ENCODE measurements around the gene SLC38A9.

SLC38A9 gene

GRCh38 chr5:55625589-55625909 is 86.6 kb downstream of the SLC38A9 start:
- no peaks in the 10 kb centered on the region for H3K36me3 ChIP-seq (ENCODE audit: insufficient read depth, low read length)
- no peaks in the 10 kb centered on the region for H3K4me1 ChIP-seq (ENCODE audit: insufficient read depth, low read length, severe bottlenecking)
- H3K27ac ChIP-seq (ENCODE audit: low read depth, low read length, poor library complexity, severe bottlenecking), result no peak overlapping the region
- H4K20me1 ChIP-seq (ENCODE audit: insufficient read depth, low read length), result no peaks in the 10 kb centered on the region
- H3F3A ChIP-seq (ENCODE audit: insufficient read depth, low read length), result no peaks in the 10 kb centered on the region; the same call in 1 of the 2 replicates
- H3K9ac ChIP-seq (ENCODE audit: low read length), result no peak overlapping the region
- TF ChIP-seq, protein P1, sequence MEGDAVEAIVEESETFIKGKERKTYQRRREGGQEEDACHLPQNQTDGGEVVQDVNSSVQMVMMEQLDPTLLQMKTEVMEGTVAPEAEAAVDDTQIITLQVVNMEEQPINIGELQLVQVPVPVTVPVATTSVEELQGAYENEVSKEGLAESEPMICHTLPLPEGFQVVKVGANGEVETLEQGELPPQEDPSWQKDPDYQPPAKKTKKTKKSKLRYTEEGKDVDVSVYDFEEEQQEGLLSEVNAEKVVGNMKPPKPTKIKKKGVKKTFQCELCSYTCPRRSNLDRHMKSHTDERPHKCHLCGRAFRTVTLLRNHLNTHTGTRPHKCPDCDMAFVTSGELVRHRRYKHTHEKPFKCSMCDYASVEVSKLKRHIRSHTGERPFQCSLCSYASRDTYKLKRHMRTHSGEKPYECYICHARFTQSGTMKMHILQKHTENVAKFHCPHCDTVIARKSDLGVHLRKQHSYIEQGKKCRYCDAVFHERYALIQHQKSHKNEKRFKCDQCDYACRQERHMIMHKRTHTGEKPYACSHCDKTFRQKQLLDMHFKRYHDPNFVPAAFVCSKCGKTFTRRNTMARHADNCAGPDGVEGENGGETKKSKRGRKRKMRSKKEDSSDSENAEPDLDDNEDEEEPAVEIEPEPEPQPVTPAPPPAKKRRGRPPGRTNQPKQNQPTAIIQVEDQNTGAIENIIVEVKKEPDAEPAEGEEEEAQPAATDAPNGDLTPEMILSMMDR (IDR thresholded peaks at IDR 0.05; ENCODE audit: low read length), result no peak
- no peak for TF ChIP-seq EZH2 (IDR thresholded peaks at IDR 0.05; ENCODE audit: borderline replicate concordance, low read length)
- H3K9me2 ChIP-seq (ENCODE audit: low read depth, low read length), result no peaks in the 10 kb centered on the region
- H3K4me3 ChIP-seq (ENCODE audit: low read depth, low read length, poor library complexity, severe bottlenecking), result no peak overlapping the region
- no peak overlapping the region for H3K4me2 ChIP-seq (ENCODE audit: low read length)
- H2AFZ ChIP-seq (ENCODE audit: low read length), result no peak overlapping the region
- no peaks in the 10 kb centered on the region for H3K79me2 ChIP-seq (ENCODE audit: insufficient read depth, low read length)
- H3K27me3 ChIP-seq (ENCODE audit: insufficient read depth, low read length), result no peaks in the 10 kb centered on the region
- no peaks in the 10 kb centered on the region for H3K9me3 ChIP-seq (ENCODE audit: low read length)

GRCh38 chr5:55624841-55625588 is 87.1 kb downstream of the SLC38A9 start:
- Histone ChIP-seq H3K9me3 (ENCODE audit: low read length) (no peaks in the 10 kb centered on the region), H3K27ac (ENCODE audit: low read depth, low read length, poor library complexity, severe bottlenecking) (no peak overlapping the region), H3F3A (ENCODE audit: insufficient read depth, low read length) (no peaks in the 10 kb centered on the region; the same call in 1 of the 2 replicates), H3K9ac (ENCODE audit: low read length) (no peak overlapping the region), H4K20me1 (ENCODE audit: insufficient read depth, low read length) (no peaks in the 10 kb centered on the region), H3K27me3 (ENCODE audit: insufficient read depth, low read length) (no peaks in the 10 kb centered on the region), H3K79me2 (ENCODE audit: insufficient read depth, low read length) (no peaks in the 10 kb centered on the region), H3K4me1 (ENCODE audit: insufficient read depth, low read length, severe bottlenecking) (no peaks in the 10 kb centered on the region), H3K36me3 (ENCODE audit: insufficient read depth, low read length) (no peaks in the 10 kb centered on the region), H3K4me2 (ENCODE audit: low read length) (no peak overlapping the region), H3K4me3 (ENCODE audit: low read depth, low read length, poor library complexity, severe bottlenecking) (no peak overlapping the region), H3K9me2 (ENCODE audit: low read depth, low read length) (no peaks in the 10 kb centered on the region), H2AFZ (ENCODE audit: low read length) (no peak overlapping the region)
- TF ChIP-seq, protein P1 (IDR thresholded peaks at IDR 0.05; ENCODE audit: low read length), result no peak
- TF ChIP-seq EZH2 (IDR thresholded peaks at IDR 0.05; ENCODE audit: borderline replicate concordance, low read length), result no peak

- no peak overlapping the region for H3K27ac ChIP-seq (ENCODE audit: low read depth, low read length, poor library complexity, severe bottlenecking)
Observed at GRCh38 chr5:55623789-55624188, 88.3 kb downstream of the SLC38A9 start.

More at GRCh38 chr5:55623789-55624188, 88.3 kb downstream of the SLC38A9 start:
- Histone ChIP-seq H3K9me2 (ENCODE audit: low read depth, low read length) (no peaks in the 10 kb centered on the region), H3K4me1 (ENCODE audit: insufficient read depth, low read length, severe bottlenecking) (no peaks in the 10 kb centered on the region), H3K4me2 (ENCODE audit: low read length) (no peak overlapping the region), H3K79me2 (ENCODE audit: insufficient read depth, low read length) (no peaks in the 10 kb centered on the region), H3K9me3 (ENCODE audit: low read length) (no peaks in the 10 kb centered on the region), H4K20me1 (ENCODE audit: insufficient read depth, low read length) (no peaks in the 10 kb centered on the region), H3K27me3 (ENCODE audit: insufficient read depth, low read length) (no peaks in the 10 kb centered on the region), H3K36me3 (ENCODE audit: insufficient read depth, low read length) (no peaks in the 10 kb centered on the region), H3F3A (ENCODE audit: insufficient read depth, low read length) (no peaks in the 10 kb centered on the region; the same call in 1 of the 2 replicates), H3K9ac (ENCODE audit: low read length) (no peak overlapping the region), H2AFZ (ENCODE audit: low read length) (no peak overlapping the region), H3K4me3 (ENCODE audit: low read depth, low read length, poor library complexity, severe bottlenecking) (no peak overlapping the region)
- TF ChIP-seq EZH2 (IDR thresholded peaks at IDR 0.05; ENCODE audit: borderline replicate concordance, low read length), result no peak
- TF ChIP-seq, protein P1 (IDR thresholded peaks at IDR 0.05; ENCODE audit: low read length), result no peak

All from OCI-LY1 (cell line).